Lower lobe of right lung (tissue), 2 donors: ENCODE data around the gene DVL1. TPM values are rescaled to one million over a fixed set of nuclear protein-coding genes. Genes with fewer than 3 reads are reported as not detected.

Experiments used
- ATAC-seq, 2 donors: fragments of 200-7000 bp; cut with Tn5 transposase; one replicate each; pipeline ENCODE4 v1.9.1; 2020 to 2022; ENCODE audit warnings: mild to moderate bottlenecking in 2 of 2, moderate library complexity in 2 of 2
- DNase-seq: peaks from one replicate; pipeline ENCODE4 v3.0.0-alpha.2; 2020
- H3K27ac ChIP-seq: fragments of 200-600 bp; one replicate; pipeline ENCODE4 v1.8.0; 2022
- H3K27me3 ChIP-seq: fragments of 200-600 bp; one replicate; pipeline ENCODE4 v1.8.0; 2022; ENCODE audit warnings: low read depth
- H3K36me3 ChIP-seq: fragments of 200-600 bp; one replicate; pipeline ENCODE4 v1.8.0; 2022; ENCODE audit warnings: mild to moderate bottlenecking
- H3K4me1 ChIP-seq: fragments of 200-600 bp; one replicate; pipeline ENCODE4 v1.8.0; 2022
- H3K4me3 ChIP-seq: fragments of 200-600 bp; one replicate; pipeline ENCODE4 v1.8.0; 2022; ENCODE audit warnings: mild to moderate bottlenecking
- H3K9me3 ChIP-seq: fragments of 200-600 bp; one replicate; pipeline ENCODE4 v1.8.0; 2022
- intact Hi-C: fragments of 100-400 bp; cut with DNase I; formaldehyde crosslinking; loops from one replicate; pipeline ENCODE4 v1.11.0; 2022
- long read RNA-seq: library from polyadenylated mRNA; unstranded; transcript quantifications from one replicate; pipeline ENCODE4 v2.0.0, GENCODE V29; 2021
- total RNA-seq: library from RNA; stranded (reverse); fragmentation: NEBNext Ultra II Directional; extraction: Animal tissue kit (Norgen Biotek cat#: 25700); gene quantifications from one replicate; pipeline ENCODE4 v1.2.1, GENCODE V29; 2021
- TF ChIP-seq, protein P1 (sequence below): fragments of 200-600 bp; IDR thresholded peaks from one replicate; pipeline ENCODE4 v1.8.0; 2022; ENCODE audit warnings: antibody characterized with exemption, mild to moderate bottlenecking
- donor health status: DM: no; HTN: yes; CAD: no; lungs with severe emphysema.

The DVL1 gene
- total RNA-seq: 60.4 TPM
- long read RNA-seq, transcript DVL1-202 (15 exons, 2,926 nt): major isoform, 39 of 112 reads
- long read RNA-seq, transcript DVL1-201 (15 exons, 3,239 nt): minor isoform, 13 of 112 reads
- long read RNA-seq, partial matches to known transcripts: 44 of 112 reads
- long read RNA-seq, other reads (novel, unspliced or antisense): 16 of 112 reads

GRCh38 chr1:1349256-1350012, at the start of gene DVL1:
Gene DVL1 (minus strand): TSS chr1:1349418. CDS start chr1:1349065, 353 bp downstream.
- Histone ChIP-seq H3K9me3 (no peaks in the 10 kb centered on the region), H3K27me3 (peaks cover 20% of the 10 kb centered on the region), H3K4me1 (peaks cover 70% of the 10 kb centered on the region), H3K36me3 (peaks cover 4% of the 10 kb centered on the region), H3K4me3 (peak within 1 kb of the TSS; percentile 72), H3K27ac (peak within 1 kb of the TSS; percentile 85)
- TF ChIP-seq, protein P1, sequence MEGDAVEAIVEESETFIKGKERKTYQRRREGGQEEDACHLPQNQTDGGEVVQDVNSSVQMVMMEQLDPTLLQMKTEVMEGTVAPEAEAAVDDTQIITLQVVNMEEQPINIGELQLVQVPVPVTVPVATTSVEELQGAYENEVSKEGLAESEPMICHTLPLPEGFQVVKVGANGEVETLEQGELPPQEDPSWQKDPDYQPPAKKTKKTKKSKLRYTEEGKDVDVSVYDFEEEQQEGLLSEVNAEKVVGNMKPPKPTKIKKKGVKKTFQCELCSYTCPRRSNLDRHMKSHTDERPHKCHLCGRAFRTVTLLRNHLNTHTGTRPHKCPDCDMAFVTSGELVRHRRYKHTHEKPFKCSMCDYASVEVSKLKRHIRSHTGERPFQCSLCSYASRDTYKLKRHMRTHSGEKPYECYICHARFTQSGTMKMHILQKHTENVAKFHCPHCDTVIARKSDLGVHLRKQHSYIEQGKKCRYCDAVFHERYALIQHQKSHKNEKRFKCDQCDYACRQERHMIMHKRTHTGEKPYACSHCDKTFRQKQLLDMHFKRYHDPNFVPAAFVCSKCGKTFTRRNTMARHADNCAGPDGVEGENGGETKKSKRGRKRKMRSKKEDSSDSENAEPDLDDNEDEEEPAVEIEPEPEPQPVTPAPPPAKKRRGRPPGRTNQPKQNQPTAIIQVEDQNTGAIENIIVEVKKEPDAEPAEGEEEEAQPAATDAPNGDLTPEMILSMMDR: peak; percentile 24
- peak; percentile 56 to 74 for ATAC-seq
- peak; percentile 76 for DNase-seq
- intact Hi-C loops: no loop called here

DNA sequence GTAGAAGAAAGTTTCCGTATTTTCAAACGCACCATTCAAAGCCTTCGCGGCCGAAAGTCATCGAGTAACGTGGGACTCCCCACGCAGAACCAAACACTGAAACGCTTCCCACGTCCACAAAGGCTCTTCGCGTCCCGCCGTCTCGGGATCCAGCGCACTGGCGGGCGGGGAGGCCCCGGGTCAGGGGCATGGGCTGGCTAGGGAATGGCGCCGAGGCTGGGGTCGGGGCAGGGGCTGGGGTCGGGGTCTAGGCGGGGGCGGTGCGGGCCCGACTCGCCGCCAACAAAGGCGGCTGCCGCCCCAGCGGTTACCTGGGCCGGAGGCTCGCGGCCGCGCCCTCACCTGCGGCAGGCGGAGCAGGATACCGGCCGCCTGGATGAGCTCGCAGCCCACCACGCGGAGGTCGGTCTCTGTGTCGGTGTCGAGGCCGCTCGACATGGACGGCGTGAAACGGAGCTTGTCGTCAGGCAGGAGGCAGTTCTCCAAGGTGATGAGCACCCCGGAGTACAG, 49.5 kb upstream of the DVL1 start:
- peaks cover 79% of the 10 kb centered on the region for H3K36me3 ChIP-seq

GRCh38 chr1:1397839-1398523, 48.8 kb upstream of the DVL1 start:
- peaks cover 79% of the 10 kb centered on the region for H3K36me3 ChIP-seq
- peak overlapping the region; percentile 90 for H3K27ac ChIP-seq
- peak overlapping the region; percentile 93 for H3K4me3 ChIP-seq
- DNase-seq (no peak), ATAC-seq (no peak)
- peaks cover 28% of the 10 kb centered on the region for H3K4me1 ChIP-seq
- H3K27me3 ChIP-seq: no peaks in the 10 kb centered on the region
- H3K9me3 ChIP-seq: no peaks in the 10 kb centered on the region
- TF ChIP-seq, protein P1: no peak
- intact Hi-C loops: no loop called here

More for the DNA sequence above, 49.5 kb upstream of the DVL1 start:
- ATAC-seq: peak; percentile 2 to 11
- peak overlapping the region; percentile 93 for H3K4me3 ChIP-seq
- H3K27me3 ChIP-seq: no peaks in the 10 kb centered on the region
- intact Hi-C loops: no loop called here
- TF ChIP-seq, protein P1: no peak
- H3K4me1 ChIP-seq: peaks cover 28% of the 10 kb centered on the region
- peak overlapping the region; percentile 90 for H3K27ac ChIP-seq
- peak; percentile 63 for DNase-seq
- no peaks in the 10 kb centered on the region for H3K9me3 ChIP-seq

DNA sequence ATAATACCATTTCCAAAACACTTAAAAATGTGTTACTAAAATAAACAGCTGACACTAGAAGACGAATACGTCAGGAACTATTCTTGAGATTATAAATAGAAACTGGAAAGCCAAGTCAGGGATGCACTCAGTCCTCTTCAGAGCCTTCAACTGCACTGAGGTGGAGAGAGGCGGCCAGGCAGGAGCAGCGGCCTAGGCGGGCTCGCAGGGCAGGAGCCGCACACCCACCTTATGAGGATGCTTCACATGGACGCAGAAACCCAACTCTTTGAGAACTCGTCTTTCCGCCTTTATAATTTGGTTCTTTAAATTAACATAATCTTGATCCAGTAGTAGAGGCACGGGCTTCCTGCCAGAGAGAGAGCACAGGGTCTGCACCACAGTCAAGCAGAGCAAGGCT, 45.9 kb upstream of the DVL1 start:
- Histone ChIP-seq H3K36me3 (peaks cover 81% of the 10 kb centered on the region), H3K27me3 (no peaks in the 10 kb centered on the region), H3K4me3 (no peak overlapping the region), H3K27ac (no peak overlapping the region), H3K9me3 (no peaks in the 10 kb centered on the region), H3K4me1 (peaks cover 20% of the 10 kb centered on the region)
- no peak for DNase-seq
- TF ChIP-seq, protein P1: no peak
- ATAC-seq: no peak
- intact Hi-C loops: no loop called here

DNA sequence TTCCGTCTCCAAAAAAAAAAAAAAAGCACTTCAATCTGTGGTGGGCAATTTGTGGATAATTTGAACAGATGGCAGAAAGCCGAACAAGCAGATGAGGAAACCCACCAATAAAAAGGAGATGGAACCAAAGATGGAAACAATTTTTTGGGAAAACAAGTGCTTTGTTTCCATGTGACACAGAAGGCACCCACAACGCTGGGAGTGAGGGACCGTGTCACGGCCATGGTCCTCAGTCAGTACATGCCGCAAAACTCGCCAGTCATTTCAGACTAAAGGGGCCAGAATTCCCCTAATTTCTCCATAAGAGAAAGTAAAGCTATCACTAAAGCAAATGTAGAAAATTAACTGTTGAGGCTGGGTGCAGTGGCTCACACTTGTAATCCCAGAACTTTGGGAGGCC, 44.9 kb upstream of the DVL1 start:
- DNase-seq (no peak), ATAC-seq (no peak)
- no peak overlapping the region for H3K27ac ChIP-seq
- intact Hi-C loops: no loop called here
- no peaks in the 10 kb centered on the region for H3K9me3 ChIP-seq
- H3K4me1 ChIP-seq: peaks cover 22% of the 10 kb centered on the region
- TF ChIP-seq, protein P1: no peak
- no peak overlapping the region for H3K4me3 ChIP-seq
- no peaks in the 10 kb centered on the region for H3K27me3 ChIP-seq
- H3K36me3 ChIP-seq: peaks cover 92% of the 10 kb centered on the region
